Breast epithelium (tissue), 4 donors: ENCODE data around the gene ADSL. TPM values are rescaled to one million over a fixed set of nuclear protein-coding genes. Genes with fewer than 3 reads are reported as not detected.

Source experiments
- DNase-seq, 2 donors: peaks; one replicate each; pipeline ENCODE4 v3.0.0-alpha.2; 2019; ENCODE audit warnings: low spot score in 2 of 2
- H3K27ac ChIP-seq, 2 donors: fragments of 200-600 bp; sonication (generic) in 1 of 2; one replicate each; pipeline ENCODE4 v1.5.1; 2016 to 2019; ENCODE audit warnings: mild to moderate bottlenecking in 1 of 2
- H3K27me3 ChIP-seq, 2 donors: fragments of 200-600 bp; sonication (generic) in 1 of 2; one replicate each; pipeline versions ENCODE4 v1.5.1 to v1.6.0; 2017 to 2019; ENCODE audit warnings: control low read depth in 1 of 2, mild to moderate bottlenecking in 1 of 2
- H3K36me3 ChIP-seq: fragments of 200-600 bp; one replicate; pipeline ENCODE4 v1.5.1; 2019
- H3K4me1 ChIP-seq, 2 donors: fragments of 200-600 bp; sonication (generic); one replicate each; pipeline ENCODE4 v1.5.1; 2016 to 2019; ENCODE audit warnings: control low read depth in 1 of 2
- H3K4me3 ChIP-seq, 3 donors: fragments of 200-600 bp; sonication (generic); 1 replicate in 2 of 3; 2 replicates in 1 of 3; pipeline ENCODE4 v1.5.1; 2016 to 2019; ENCODE audit warnings: mild to moderate bottlenecking in 3 of 3, moderate library complexity in 2 of 3
- H3K9me3 ChIP-seq, 2 donors: fragments of 200-600 bp; sonication (generic) in 1 of 2; one replicate each; pipeline ENCODE4 v1.5.1; 2016 to 2019; ENCODE audit warnings: control low read depth in 1 of 2
- POLR2A ChIP-seq: fragments of 450-650 bp; IDR thresholded peaks from one replicate; pipeline ENCODE4 v1.6.1; 2016; ENCODE audit warnings: antibody characterized with exemption, mild to moderate bottlenecking, moderate library complexity
- POLR2AphosphoS5 ChIP-seq, 3 donors: sonication (generic); formaldehyde crosslinking; IDR thresholded peaks; one replicate each; pipeline ENCODE4 v1.6.1; 2017; ENCODE audit warnings: antibody characterized with exemption in 3 of 3
- intact Hi-C: fragments of 100-400 bp; cut with DNase I; formaldehyde crosslinking; loops from one replicate; pipeline ENCODE4 v1.15.1; 2023; ENCODE audit warnings: low total_unique reads
- total RNA-seq, 3 donors: library from RNA; depleted of rRNA; stranded (reverse); fragments of >200 nt; gene quantifications; one replicate each; pipeline ENCODE4 v1.1.0, GENCODE V29; 2016
- TF ChIP-seq, protein P1 (sequence below), 3 donors: fragments of 450-650 bp; IDR thresholded peaks; one replicate each; pipeline ENCODE4 v1.5.1; 2016 to 2017; ENCODE audit warnings: antibody characterized with exemption in 3 of 3, mild to moderate bottlenecking in 3 of 3, moderate library complexity in 3 of 3

The ADSL gene
- total RNA-seq, 3 donors from 2014 or later, result 66.6 to 92.3 (median 74.7) TPM

GRCh38 chr22:40426594-40427333 is 80.5 kb downstream of the ADSL start:
- intact Hi-C loops, result no loop called here
- Histone ChIP-seq H3K36me3 (no peaks in the 10 kb centered on the region), H3K4me3 (no peak overlapping the region), H3K27ac (peak overlapping the region; percentile 80 to 84), H3K4me1 (peaks cover 0 to 2% of the 10 kb centered on the region in 2 donors), H3K27me3 (no peaks in the 10 kb centered on the region), H3K9me3 (no peaks in the 10 kb centered on the region)
- peak in 1 of 3 donors; percentile 25 for TF ChIP-seq POLR2AphosphoS5 (IDR thresholded peaks at IDR 0.05)
- no peak for TF ChIP-seq POLR2A
- peak; percentile 51 to 66 for DNase-seq

DNA sequence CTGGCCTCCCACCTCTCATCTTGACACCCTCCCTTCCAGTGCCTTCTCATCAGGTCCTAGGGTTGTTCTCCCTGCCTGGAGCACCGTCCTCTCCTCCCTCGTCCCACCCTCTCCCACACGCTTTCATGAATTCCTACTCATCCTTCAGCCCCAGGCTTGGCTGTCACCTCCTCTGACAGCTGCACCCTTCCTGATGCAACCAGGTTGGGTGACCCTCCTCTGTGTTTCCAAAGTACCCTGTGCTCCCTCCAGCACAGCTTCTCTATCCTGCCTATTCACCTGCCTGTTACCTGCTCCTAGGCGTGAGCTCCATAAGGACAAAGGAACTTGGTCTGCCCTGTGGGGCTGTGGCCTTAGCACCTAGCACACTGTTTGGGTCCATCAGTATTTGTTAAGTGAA is 82.5 kb downstream of the ADSL start:
- intact Hi-C loops, result no loop called here
- H3K9me3 ChIP-seq, result no peaks in the 10 kb centered on the region
- TF ChIP-seq POLR2A, result no peak
- TF ChIP-seq, protein P1, sequence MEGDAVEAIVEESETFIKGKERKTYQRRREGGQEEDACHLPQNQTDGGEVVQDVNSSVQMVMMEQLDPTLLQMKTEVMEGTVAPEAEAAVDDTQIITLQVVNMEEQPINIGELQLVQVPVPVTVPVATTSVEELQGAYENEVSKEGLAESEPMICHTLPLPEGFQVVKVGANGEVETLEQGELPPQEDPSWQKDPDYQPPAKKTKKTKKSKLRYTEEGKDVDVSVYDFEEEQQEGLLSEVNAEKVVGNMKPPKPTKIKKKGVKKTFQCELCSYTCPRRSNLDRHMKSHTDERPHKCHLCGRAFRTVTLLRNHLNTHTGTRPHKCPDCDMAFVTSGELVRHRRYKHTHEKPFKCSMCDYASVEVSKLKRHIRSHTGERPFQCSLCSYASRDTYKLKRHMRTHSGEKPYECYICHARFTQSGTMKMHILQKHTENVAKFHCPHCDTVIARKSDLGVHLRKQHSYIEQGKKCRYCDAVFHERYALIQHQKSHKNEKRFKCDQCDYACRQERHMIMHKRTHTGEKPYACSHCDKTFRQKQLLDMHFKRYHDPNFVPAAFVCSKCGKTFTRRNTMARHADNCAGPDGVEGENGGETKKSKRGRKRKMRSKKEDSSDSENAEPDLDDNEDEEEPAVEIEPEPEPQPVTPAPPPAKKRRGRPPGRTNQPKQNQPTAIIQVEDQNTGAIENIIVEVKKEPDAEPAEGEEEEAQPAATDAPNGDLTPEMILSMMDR (IDR thresholded peaks at IDR 0.05), result no peak
- no peak for TF ChIP-seq POLR2AphosphoS5 (IDR thresholded peaks at IDR 0.05)
- no peaks in the 10 kb centered on the region for H3K4me1 ChIP-seq
- no peaks in the 10 kb centered on the region for H3K36me3 ChIP-seq
- H3K27ac ChIP-seq, result no peak overlapping the region
- no peak overlapping the region for H3K4me3 ChIP-seq
- H3K27me3 ChIP-seq, result no peaks in the 10 kb centered on the region
- DNase-seq, result no peak

DNA sequence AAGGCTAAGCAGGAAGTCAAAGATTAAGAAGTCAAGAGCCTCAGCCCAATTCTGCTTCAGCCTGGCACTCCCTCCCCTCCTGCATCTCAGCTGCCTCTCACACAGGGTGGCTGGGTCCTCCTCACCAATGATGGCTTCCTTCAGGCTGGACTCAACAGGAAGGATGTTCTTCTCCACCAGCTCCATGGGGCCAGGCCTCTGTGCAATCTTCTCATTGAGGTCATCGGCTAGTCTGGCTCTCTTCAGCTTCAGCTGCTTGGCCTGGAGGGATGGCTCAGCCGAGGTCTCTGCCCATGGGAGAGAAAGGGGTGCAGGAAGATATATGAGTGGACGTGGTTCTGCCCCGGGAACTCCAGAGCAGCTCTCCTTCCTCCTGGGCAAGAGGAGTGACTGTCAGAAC is 83.2 kb downstream of the ADSL start:
- TF ChIP-seq, protein P1 (IDR thresholded peaks at IDR 0.05), result no peak
- no peak for TF ChIP-seq POLR2A
- no peak for TF ChIP-seq POLR2AphosphoS5 (IDR thresholded peaks at IDR 0.05)
- Histone ChIP-seq H3K36me3 (no peaks in the 10 kb centered on the region), H3K9me3 (no peaks in the 10 kb centered on the region), H3K4me3 (no peak overlapping the region), H3K27me3 (no peaks in the 10 kb centered on the region), H3K27ac (no peak overlapping the region), H3K4me1 (no peaks in the 10 kb centered on the region)
- no peak for DNase-seq
- intact Hi-C loops, result no loop called here

GRCh38 chr22:40430991-40431390 is 84.7 kb downstream of the ADSL start:
- Histone ChIP-seq H3K36me3 (no peaks in the 10 kb centered on the region), H3K27me3 (no peaks in the 10 kb centered on the region), H3K9me3 (no peaks in the 10 kb centered on the region), H3K4me3 (no peak overlapping the region), H3K27ac (no peak overlapping the region), H3K4me1 (no peaks in the 10 kb centered on the region)
- intact Hi-C loops, result no loop called here
- no peak for DNase-seq
- no peak for TF ChIP-seq POLR2AphosphoS5 (IDR thresholded peaks at IDR 0.05)
- TF ChIP-seq, protein P1 (IDR thresholded peaks at IDR 0.05), result no peak
- TF ChIP-seq POLR2A, result no peak

DNA sequence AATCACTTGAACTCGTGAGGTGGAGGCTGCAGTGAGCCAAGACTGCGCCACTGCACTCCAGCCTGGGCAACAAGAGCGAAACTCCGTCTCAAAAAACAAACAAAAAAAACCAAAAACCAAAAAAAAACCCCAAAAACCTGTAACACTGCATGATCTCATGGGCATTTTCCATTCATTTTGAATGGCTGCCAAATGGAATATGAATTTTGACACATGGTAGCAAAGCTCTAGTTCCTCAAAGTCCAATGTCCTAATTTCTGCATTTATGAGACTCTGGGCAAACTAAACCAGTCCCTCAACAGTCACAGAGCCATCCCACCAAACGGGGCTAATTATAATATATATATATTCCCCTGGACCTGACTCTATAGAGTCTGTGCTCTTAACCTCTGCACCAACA is 85.9 kb downstream of the ADSL start:
- Histone ChIP-seq H3K27me3 (no peaks in the 10 kb centered on the region), H3K36me3 (no peaks in the 10 kb centered on the region), H3K27ac (no peak overlapping the region), H3K4me3 (no peak overlapping the region), H3K9me3 (no peaks in the 10 kb centered on the region), H3K4me1 (peaks cover 0 to 6% of the 10 kb centered on the region in 2 donors)
- TF ChIP-seq, protein P1 (IDR thresholded peaks at IDR 0.05), result no peak
- no peak for TF ChIP-seq POLR2AphosphoS5 (IDR thresholded peaks at IDR 0.05)
- no peak for TF ChIP-seq POLR2A
- no peak for DNase-seq
- intact Hi-C loops, result no loop called here
